Right lung (tissue), 5 donors: ENCODE measurements around the gene COL9A1. TPM values are rescaled to one million over a fixed set of nuclear protein-coding genes. Genes with fewer than 3 reads are reported as not detected.

ENCODE experiments used
- DNase-seq, 2 donors: peaks; one replicate each; pipeline ENCODE4 v3.0.0-alpha.2; 2013
- polyA plus RNA-seq, 5 donors: library from polyadenylated mRNA; unstranded; fragments of 120-200 nt; gene quantifications; one replicate each; pipeline versions ENCODE4 v1.2.1 to v1.2.3, GENCODE V29; 2013; ENCODE audit warnings: inconsistent platforms in 1 of 5, low replicate concordance in 1 of 5; ENCODE audit not compliant: insufficient read length in 5 of 5, insufficient read depth in 1 of 5

The COL9A1 gene
- polyA plus RNA-seq, 5 donors = 1.1 to 2.3 (median 1.4) TPM

- no peak for DNase-seq
These were observed 71.6 kb downstream of the COL9A1 start for GRCh38 chr6:70231311-70231710.

- no peak for DNase-seq
These were observed 77.8 kb downstream of the COL9A1 start for GRCh38 chr6:70225055-70225454.

- DNase-seq = no peak
These were observed 80.5 kb downstream of the COL9A1 start for GRCh38 chr6:70222439-70222749.

GRCh38 chr6:70221715-70222438 lies 81.0 kb downstream of the COL9A1 start:
- DNase-seq = no peak

- DNase-seq = peak in 1 of 2 donors; percentile 30
These were observed 81.7 kb downstream of the COL9A1 start for GRCh38 chr6:70221025-70221714.

GRCh38 chr6:70219943-70220613 lies 82.8 kb downstream of the COL9A1 start:
- no peak for DNase-seq

- no peak for DNase-seq
These were observed 86.1 kb downstream of the COL9A1 start for GRCh38 chr6:70216767-70217166.

GRCh38 chr6:70215460-70216108 lies 87.3 kb downstream of the COL9A1 start:
- DNase-seq = no peak

GRCh38 chr6:70210462-70210861 lies 92.4 kb downstream of the COL9A1 start:
- no peak for DNase-seq

- no peak for DNase-seq
These were observed 94.6 kb downstream of the COL9A1 start for GRCh38 chr6:70208235-70208790.

GRCh38 chr6:70198785-70199184 lies 104.1 kb downstream of the COL9A1 start:
- DNase-seq = no peak

GRCh38 chr6:70196531-70196930 lies 106.4 kb downstream of the COL9A1 start:
- no peak for DNase-seq

- no peak for DNase-seq
These were observed 108.5 kb downstream of the COL9A1 start for GRCh38 chr6:70194421-70194820.

GRCh38 chr6:70188202-70188601 lies 114.7 kb downstream of the COL9A1 start:
- no peak for DNase-seq

GRCh38 chr6:70186461-70186860 lies 116.4 kb downstream of the COL9A1 start:
- DNase-seq = no peak

- no peak for DNase-seq
These were observed 118.2 kb downstream of the COL9A1 start for GRCh38 chr6:70184723-70185122.

- DNase-seq = no peak
These were observed 119.3 kb downstream of the COL9A1 start for GRCh38 chr6:70183538-70183937.

GRCh38 chr6:70180901-70181599 lies 121.8 kb downstream of the COL9A1 start:
- no peak for DNase-seq

- DNase-seq = no peak
These were observed 122.5 kb downstream of the COL9A1 start for GRCh38 chr6:70180183-70180900.

- DNase-seq = no peak
These were observed 125.9 kb downstream of the COL9A1 start for GRCh38 chr6:70176842-70177550.
